Right hindlimb (tissue), 1 donor: ENCODE measurements around the gene TTL.
"Not testable (repeated sequence)": the region's sequence is repeated elsewhere in the genome, so short reads cannot be mapped to it uniquely, and the experiment has no call there.

Experiments used
- DNase-seq: peaks from one replicate; pipeline ENCODE4 v3.0.0-alpha.2; 2018

TTL gene

GRCh38 chr2:112476434-112476833 lies 5.5 kb upstream of the TTL start:
- DNase-seq, result no peak

GRCh38 chr2:112480530-112481049 lies 1.4 kb upstream of the TTL start:
- DNase-seq, result peak; percentile 26

DNA sequence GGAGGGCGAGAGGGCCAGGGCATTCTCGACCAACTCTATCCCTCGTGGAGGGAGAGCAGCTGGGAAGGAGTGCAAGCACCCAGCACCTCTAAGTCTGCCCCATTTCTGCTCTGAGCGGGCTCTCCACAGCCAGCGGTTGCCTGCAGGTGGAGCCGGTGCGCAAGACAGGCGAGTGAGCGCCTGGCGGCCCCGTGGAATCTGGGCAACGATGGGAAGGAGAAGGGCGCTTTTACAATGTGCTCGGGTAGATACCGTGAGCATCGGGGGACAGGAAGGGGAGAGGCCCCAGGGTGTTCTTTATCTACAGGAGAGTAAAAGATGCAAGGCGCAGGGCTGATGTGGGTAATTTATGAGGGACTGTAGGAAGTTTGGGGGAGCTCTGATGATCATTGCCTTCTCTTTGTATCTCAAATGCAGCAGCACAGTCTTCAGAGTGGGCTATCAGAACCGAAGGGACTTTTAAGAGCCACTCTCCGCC lies 867 bp upstream of the TTL start:
- peak; percentile 88 for DNase-seq

DNA sequence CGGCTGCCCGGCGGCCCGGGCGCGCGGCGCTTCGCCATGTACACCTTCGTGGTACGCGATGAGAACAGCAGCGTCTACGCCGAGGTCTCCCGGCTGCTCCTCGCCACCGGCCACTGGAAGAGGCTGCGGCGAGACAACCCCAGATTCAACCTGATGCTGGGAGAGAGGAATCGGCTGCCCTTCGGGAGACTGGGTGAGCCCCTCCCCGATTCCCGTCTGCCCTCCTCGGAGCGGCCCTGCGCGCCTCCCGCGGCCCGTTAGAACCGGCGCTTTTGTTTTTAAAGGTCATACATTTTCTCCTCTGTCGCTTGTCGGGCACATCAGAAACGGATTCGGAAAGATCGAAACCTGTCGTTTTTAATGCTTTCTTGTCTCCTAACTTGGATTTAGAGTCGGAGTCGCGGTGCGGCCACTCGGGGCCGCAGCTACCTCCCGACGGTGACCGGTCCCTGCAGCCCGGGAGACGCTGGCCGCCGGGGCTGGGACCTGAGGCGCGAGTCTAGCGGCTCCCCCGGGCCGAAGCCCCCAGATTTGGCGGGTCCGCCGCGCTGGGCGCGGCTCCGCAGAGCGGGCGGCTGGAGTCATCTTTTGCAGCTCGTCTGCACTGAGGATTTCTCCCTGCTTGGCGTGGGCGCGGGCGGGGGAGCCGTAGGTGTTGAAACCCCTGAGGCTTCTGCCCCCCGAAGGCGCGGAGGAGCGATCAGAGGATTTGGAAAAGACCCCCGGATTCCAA lies 519 bp downstream of the TTL start:
- DNase-seq, result peak; percentile 55

- no peak for DNase-seq
Observed at GRCh38 chr2:112483042-112483473, 1.1 kb downstream of the TTL start.

GRCh38 chr2:112483831-112484230 lies 1.9 kb downstream of the TTL start:
- no peak for DNase-seq

- DNase-seq, result no peak
Observed at GRCh38 chr2:112485849-112486248, 3.9 kb downstream of the TTL start.

- DNase-seq, result no peak
Observed at GRCh38 chr2:112486895-112487294, 4.9 kb downstream of the TTL start.

GRCh38 chr2:112487444-112487961 lies 5.5 kb downstream of the TTL start:
- DNase-seq, result no peak

DNA sequence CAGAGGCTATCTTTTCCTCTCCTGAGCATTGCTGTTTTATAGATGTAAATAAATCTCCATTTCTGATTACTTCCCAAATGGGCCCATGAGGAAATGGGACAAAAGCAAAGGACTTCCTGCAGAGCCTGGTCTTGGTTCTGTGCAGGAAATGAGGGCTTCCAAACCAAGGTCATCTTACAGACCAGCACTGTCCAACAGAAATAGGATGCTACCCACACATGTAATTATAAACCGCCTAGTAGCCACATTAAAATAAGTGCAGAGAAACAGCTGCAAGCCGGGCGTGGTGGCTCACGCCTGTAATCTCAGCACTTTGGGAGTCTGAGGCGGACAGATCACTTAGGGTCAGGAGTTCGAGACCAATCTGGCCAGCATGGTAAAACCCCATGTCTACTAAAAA lies 6.2 kb downstream of the TTL start:
- DNase-seq, result peak; percentile 29

DNA sequence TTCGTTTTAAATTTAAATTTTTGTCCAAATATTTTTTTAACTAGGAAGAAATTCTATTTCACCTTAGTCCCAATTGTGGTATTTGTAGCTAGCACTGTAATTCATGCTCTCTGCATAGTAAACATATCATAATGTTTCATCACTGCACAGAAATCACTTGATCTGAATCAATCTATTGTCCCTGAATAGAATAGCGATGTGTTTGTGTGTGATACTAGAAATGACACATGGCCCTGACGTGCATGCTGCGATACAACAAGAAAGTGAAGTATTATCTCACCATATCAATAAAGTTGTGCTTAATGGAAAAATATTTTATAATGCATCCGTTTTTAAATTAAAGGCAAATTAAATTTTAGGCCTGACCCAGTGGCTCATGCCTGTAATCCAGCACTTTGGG lies 10.0 kb downstream of the TTL start:
- no peak for DNase-seq

GRCh38 chr2:112493048-112493447 lies 11.1 kb downstream of the TTL start:
- no peak for DNase-seq

GRCh38 chr2:112493858-112494648 lies 12.1 kb downstream of the TTL start:
- no peak for DNase-seq

- no peak for DNase-seq
Observed at GRCh38 chr2:112494828-112495227, 12.9 kb downstream of the TTL start.

GRCh38 chr2:112495878-112496277 lies 13.9 kb downstream of the TTL start:
- DNase-seq, result not testable (repeated sequence)

DNA sequence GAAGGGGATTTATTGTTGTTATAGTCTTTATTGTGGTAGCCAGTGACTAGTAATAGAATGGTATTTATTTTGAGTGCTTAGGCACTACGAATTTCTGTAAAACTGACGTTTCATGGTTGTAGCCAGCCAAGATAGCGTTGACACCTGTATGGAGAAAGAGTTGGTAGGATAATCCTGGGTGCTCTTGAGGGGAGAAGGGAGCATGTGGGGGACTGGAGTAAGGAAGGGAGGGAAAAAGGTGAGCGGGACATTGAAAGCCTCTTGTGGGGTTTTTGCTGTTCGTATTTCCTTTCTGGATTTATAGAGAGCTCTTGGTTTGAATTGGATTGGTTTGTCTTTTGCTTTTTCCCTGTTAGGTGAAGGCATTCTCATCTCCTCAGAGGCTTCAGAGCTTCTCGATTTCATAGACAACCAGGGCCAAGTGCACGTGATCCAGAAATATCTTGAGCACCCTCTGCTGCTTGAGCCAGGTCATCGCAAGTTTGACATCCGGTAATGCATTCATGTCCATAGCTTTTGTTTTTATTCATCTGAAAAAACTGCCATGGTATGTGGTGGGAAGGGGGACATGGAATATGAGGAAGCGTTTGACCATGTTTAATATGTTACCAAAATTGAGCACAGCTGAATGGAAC lies 19.0 kb downstream of the TTL start:
- not testable (repeated sequence) for DNase-seq

DNA sequence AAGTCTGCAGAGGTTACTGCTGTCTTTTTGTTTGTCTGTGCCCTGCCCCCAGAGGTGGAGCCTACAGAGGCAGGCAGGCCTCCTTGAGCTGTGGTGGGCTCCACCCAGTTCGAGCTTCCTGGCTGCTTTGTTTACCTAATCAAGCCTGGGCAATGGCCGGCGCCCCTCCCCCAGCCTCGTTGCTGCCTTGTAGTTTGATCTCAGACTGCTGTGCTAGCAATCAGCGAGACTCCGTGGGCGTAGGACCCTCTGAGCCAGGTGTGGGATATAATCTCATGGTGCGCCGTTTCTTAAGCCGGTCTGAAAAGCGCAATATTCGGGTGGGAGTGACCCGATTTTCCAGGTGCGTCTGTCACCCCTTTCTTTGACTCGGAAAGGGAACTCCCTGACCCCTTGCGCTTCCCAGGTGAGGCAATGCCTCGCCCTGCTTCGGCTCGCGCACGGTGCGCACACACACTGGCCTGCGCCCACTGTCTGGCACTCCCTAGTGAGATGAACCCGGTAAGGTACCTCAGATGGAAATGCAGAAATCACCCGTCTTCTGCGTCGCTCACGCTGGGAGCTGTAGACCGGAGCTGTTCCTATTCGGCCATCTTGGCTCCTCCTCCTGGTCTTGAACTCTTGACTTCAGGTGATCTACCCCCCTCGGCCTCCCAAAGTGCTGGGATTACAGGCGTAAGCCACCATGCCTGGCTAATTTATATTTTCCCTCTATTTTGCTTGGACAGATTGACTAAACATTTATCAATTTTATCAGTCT lies 27.5 kb downstream of the TTL start:
- not testable (repeated sequence) for DNase-seq

- no peak for DNase-seq
Observed at GRCh38 chr2:112516801-112517200, 34.8 kb downstream of the TTL start.

- DNase-seq, result no peak
Observed at GRCh38 chr2:112518807-112519206, 36.9 kb downstream of the TTL start.

GRCh38 chr2:112519506-112519905 lies 37.5 kb downstream of the TTL start:
- DNase-seq, result no peak

GRCh38 chr2:112520234-112520783 lies 38.4 kb downstream of the TTL start:
- no peak for DNase-seq

DNA sequence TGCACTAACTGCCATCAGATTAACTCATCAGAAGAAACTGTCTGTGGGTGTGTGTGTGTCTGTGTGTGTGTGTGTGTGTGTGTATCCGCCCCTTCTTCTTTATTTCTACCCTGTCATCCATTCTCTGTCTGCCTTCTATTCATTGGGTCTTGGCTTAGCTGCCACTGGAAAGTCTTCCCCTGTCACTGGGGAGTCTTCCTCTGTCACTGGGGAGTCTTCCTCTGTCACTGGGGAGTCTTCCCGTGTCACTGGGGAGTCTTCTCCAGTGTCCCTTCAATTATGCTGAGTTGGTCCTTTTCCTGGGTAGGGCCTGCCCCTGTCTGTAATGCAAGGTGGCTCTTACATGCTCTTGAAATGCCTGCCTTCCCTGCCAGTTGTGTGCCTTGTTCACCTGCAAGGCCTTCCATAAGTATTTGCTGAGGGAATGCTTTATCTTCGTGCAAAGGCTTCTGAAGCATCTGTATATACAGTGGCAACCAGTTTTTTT lies 41.4 kb downstream of the TTL start:
- DNase-seq, result no peak
